K562 (cell line): ENCODE data around the gene CCL5. TPM values are rescaled to one million over a fixed set of nuclear protein-coding genes. Genes with fewer than 3 reads are reported as not detected.

Source experiments
- ATAC-seq: fragments of 200-7000 bp; cut with Tn5 transposase; 3 replicates; pipeline ENCODE4 v1.9.1; 2020; ENCODE audit warnings: moderate library complexity
- BruUV-seq: library from RNA; stranded (reverse); fragments of 400-500 nt; replicated peaks from 2 replicates; lab custom pipeline; 2021; lab: Mats Ljungman, UMichigan
- CTCF ChIA-PET: fragments of 300-600 bp; formaldehyde crosslinking; extraction: SDS; loops from one replicate; lab custom pipeline; 2021; ENCODE audit warnings: low intra/inter-chr PET ratio; lab: Yijun Ruan, JAX
- POLR2A ChIA-PET: fragments of 300-600, 350-650 bp; sonication (Branson Sonifier 250); formaldehyde crosslinking; extraction: SDS; loops from one replicate; lab custom pipeline; 2021; ENCODE audit warnings: antibody characterized with exemption, inconsistent platforms; lab: Yijun Ruan, JAX
- DNase-seq, 4 experiments: peaks; one replicate each; pipeline versions ENCODE4 v3.0.0 to v3.0.0-alpha.2; 2011 to 2018; ENCODE audit warnings: low spot score in 3 of 4, mixed read lengths in 3 of 4; ENCODE audit errors: extremely low read depth in 1 of 4
- FAIRE-seq: peaks from 2 replicates; lab custom pipeline; 2011; peaks lifted over from hg19 to GRCh38; lab: Jason Lieb, UNC
- H2AFZ ChIP-seq: 2 replicates; pipeline ENCODE4 v1.6.0; 2011; ENCODE audit warnings: low read depth, low read length, control low read depth, inconsistent platforms
- H3K27ac ChIP-seq: fragments of 200-600 bp; 3 replicates; pipeline ENCODE4 v1.8.0; 2011; ENCODE audit warnings: low read depth, mild to moderate bottlenecking, control low read depth, inconsistent platforms, low read length, moderate library complexity, mixed read lengths; ENCODE audit errors: extremely low read depth
- H3K27me3 ChIP-seq, 2 experiments: fragments of 300-600 bp in 1 of 2; 2 replicates in 1 of 2; 3 replicates in 1 of 2; pipeline versions ENCODE4 v1.6.0 to v1.8.0; 2011; ENCODE audit warnings: inconsistent platforms in 2 of 2, low read length in 2 of 2, mild to moderate bottlenecking in 1 of 2, mixed read lengths in 1 of 2, moderate library complexity in 1 of 2; ENCODE audit not compliant: control insufficient read depth in 2 of 2, insufficient read depth in 2 of 2
- H3K36me3 ChIP-seq: fragments of 300-600 bp; 3 replicates; pipeline ENCODE4 v1.8.0; 2011; ENCODE audit warnings: mild to moderate bottlenecking, low read length, inconsistent platforms; ENCODE audit not compliant: control insufficient read depth, insufficient read depth
- H3K4me1 ChIP-seq, 2 experiments: fragments of 200-600 bp in 1 of 2; replicated peaks in 1 of 2; 2 replicates in 1 of 2; 3 replicates in 1 of 2; pipeline versions ENCODE4 v1.5.1 to v1.8.0; 2011; ENCODE audit warnings: inconsistent platforms in 2 of 2, low read length in 2 of 2, mild to moderate bottlenecking in 1 of 2, mixed read lengths in 1 of 2, moderate library complexity in 1 of 2; ENCODE audit not compliant: control insufficient read depth in 2 of 2, insufficient read depth in 2 of 2
- H3K4me2 ChIP-seq: 2 replicates; pipeline ENCODE4 v1.6.1; 2011; ENCODE audit warnings: low read length, control low read depth, inconsistent platforms, mixed read lengths; ENCODE audit not compliant: insufficient read depth
- H3K4me3 ChIP-seq: fragments of 200-600 bp; sonication (generic), shearing (Covaris generic); 2 replicates; pipeline ENCODE4 v1.5.1; 2016; ENCODE audit warnings: control low read depth, inconsistent platforms
- H3K79me2 ChIP-seq: fragments of 200-600 bp; 3 replicates; pipeline ENCODE4 v1.8.0; 2011; ENCODE audit warnings: low read length, inconsistent platforms; ENCODE audit not compliant: control insufficient read depth, insufficient read depth
- H3K9ac ChIP-seq, 2 experiments: 2 replicates each; pipeline versions ENCODE4 v1.6.0 to v1.6.1; 2011; ENCODE audit warnings: low read depth in 2 of 2, low read length in 2 of 2, control low read depth in 1 of 2, inconsistent platforms in 1 of 2, mild to moderate bottlenecking in 1 of 2, mixed read lengths in 1 of 2; ENCODE audit not compliant: insufficient read depth in 1 of 2
- H3K9me1 ChIP-seq: one replicate; pipeline ENCODE4 v1.6.0; 2011; ENCODE audit warnings: inconsistent platforms, mild to moderate bottlenecking, low read length, moderate library complexity; ENCODE audit not compliant: control insufficient read depth, insufficient read depth
- H3K9me3 ChIP-seq: replicated peaks from 2 replicates; pipeline ENCODE4 v1.5.1; 2011; ENCODE audit warnings: low read depth, low read length, inconsistent platforms; ENCODE audit not compliant: control insufficient read depth, insufficient read depth
- H4K20me1 ChIP-seq: replicated peaks from 2 replicates; pipeline ENCODE4 v1.6.1; 2011; ENCODE audit warnings: low read length, inconsistent platforms, mixed read lengths; ENCODE audit not compliant: control insufficient read depth, insufficient read depth
- BACH1 ChIP-seq: fragments of 200-800 bp; sonication (Bioruptor generic); IDR thresholded peaks from 2 replicates; pipeline ENCODE4 v1.6.1; 2016; ENCODE audit warnings: missing genetic modification characterization, missing compliant biosample characterization
- CXXC5 ChIP-seq: fragments of 250-450 bp; sonication (Bioruptor Pico); IDR thresholded peaks from 2 replicates; pipeline ENCODE4 v1.8.0; 2022; ENCODE audit warnings: inconsistent platforms, mild to moderate bottlenecking, moderate library complexity
- KAT7 ChIP-seq: sonication (generic); formaldehyde crosslinking; IDR thresholded peaks from 2 replicates; pipeline ENCODE4 v1.8.0; 2022; ENCODE audit warnings: missing genetic modification reagents, mild to moderate bottlenecking, borderline replicate concordance
- NFIC ChIP-seq: fragments of 450-650 bp; IDR thresholded peaks from 2 replicates; pipeline ENCODE4 v1.6.1; 2017; ENCODE audit warnings: mild to moderate bottlenecking, inconsistent platforms
- RFX1 ChIP-seq: fragments of 450-650 bp; IDR thresholded peaks from 2 replicates; pipeline ENCODE4 v1.6.1; 2016; ENCODE audit warnings: mild to moderate bottlenecking, moderate library complexity
- TAL1 ChIP-seq: fragments of 450-650 bp; IDR thresholded peaks from 2 replicates; pipeline ENCODE4 v1.6.1; 2016; ENCODE audit warnings: mild to moderate bottlenecking
- TSHZ1 ChIP-seq: fragments of 250-450 bp; sonication (Bioruptor Pico); IDR thresholded peaks from 2 replicates; pipeline ENCODE4 v1.4.0; 2020; ENCODE audit warnings: mild to moderate bottlenecking, moderate library complexity
- ZBTB5 ChIP-seq: fragments of 450-650 bp; IDR thresholded peaks from 2 replicates; pipeline ENCODE4 v1.6.1; 2017; ENCODE audit warnings: antibody characterized with exemption
- WGBS: fragments of 100-300 bp; shearing (Covaris generic); methylation state at CpG from one replicate; pipeline ENCODE4 v1.1.6; 2016; ENCODE audit warnings: low coverage, mixed read lengths; ENCODE audit not compliant: insufficient coverage; ENCODE audit errors: missing lambda C conversion rate; 5-methylcytosine and 5-hydroxymethylcytosine counted together
- in situ Hi-C: fragments of 300-500 bp; cut with MboI; formaldehyde crosslinking; loops from 4 replicates; pipeline ENCODE4 v1.15.0; 2018; ENCODE audit warnings: inconsistent platforms, mixed read lengths
- intact Hi-C: fragments of 100-400 bp; cut with micrococcal nuclease; formaldehyde crosslinking; loops from 2 replicates; pipeline ENCODE4 v1.14.2; 2022
- polyA plus RNA-seq, 8 experiments: library from polyadenylated mRNA; depleted of rRNA in 4 of 8; stranded (reverse) in 5 of 8; unstranded in 3 of 8; fragments of >200 nt; fragmentation: Nextera tagmentation in 2 of 8; fragmentation: Illumina TruSeq in 1 of 8; extraction: Ambion mirVana in 2 of 8; extraction: Trizol in 1 of 8; gene quantifications; 2 replicates each; pipeline versions ENCODE4 v1.2.1 to v1.2.3, GENCODE V29; 2011 to 2014; ENCODE audit warnings: inconsistent platforms in 1 of 8, missing spikeins in 1 of 8
- total RNA-seq, 7 experiments: library from RNA; depleted of rRNA in 6 of 7; stranded (reverse); fragments of >200 nt in 6 of 7; fragmentation: Illumina TruSeq in 2 of 7; extraction: Trizol in 2 of 7; gene quantifications; 2 replicates each; pipeline versions ENCODE4 v1.2.1 to v1.2.3, GENCODE V29; 2011 to 2021; ENCODE audit warnings: low replicate concordance in 1 of 7

The CCL5 gene
- total and polyA plus RNA-seq, 9 of the 15 experiments (the other 6 are each of a cell fraction or from before 2014, with no cell fraction given): 0.18 to 0.59 (median 0.45) TPM; not detected in 1

GRCh38 chr17:35864853-35865252 lies 15.3 kb downstream of the CCL5 start:
- H4K20me1 ChIP-seq: no peaks in the 10 kb centered on the region
- no peak overlapping the region for H3K9ac ChIP-seq
- H2AFZ ChIP-seq: no peak overlapping the region
- no TSS peak for BruUV-seq
- 10% methylated on average over 6 of the region's 7 CpGs for WGBS
- H3K36me3 ChIP-seq: no peaks in the 10 kb centered on the region
- no peak overlapping the region for H3K4me3 ChIP-seq
- no peaks in the 10 kb centered on the region for H3K9me3 ChIP-seq
- no peak overlapping the region for H3K27ac ChIP-seq
- H3K9me1 ChIP-seq: no peaks in the 10 kb centered on the region
- POLR2A ChIA-PET: interaction anchor here (0.6 to 1.8 kb wide), 11 partner anchors 9 to 184 kb away, joined by 3 to 5 read pairs (median 3); partner anchors contain the start of genes CCL5 and TAF15
- no peaks in the 10 kb centered on the region for H3K27me3 ChIP-seq
- peaks cover 6 to 18% of the 10 kb centered on the region in 2 experiments; a peak in 3 of 5 replicates for H3K4me1 ChIP-seq
- H3K4me2 ChIP-seq: no peak overlapping the region
- intact Hi-C loops: no loop called here
- TF ChIP-seq KAT7 (CRISPR knock-in tag) (no peak), BACH1 (no peak), ZBTB5 (no peak), TSHZ1 (CRISPR knock-in tag) (no peak), NFIC (peak; percentile 48), CXXC5 (CRISPR knock-in tag) (no peak), RFX1 (no peak), TAL1 (no peak)
- TF ChIP-seq, all 486 proteins: peak for 1
- ATAC-seq (peak; percentile 76), FAIRE-seq (no peak), DNase-seq (peak in 1 of 4 experiments; percentile 32)
- no peaks in the 10 kb centered on the region for H3K79me2 ChIP-seq
- CTCF ChIA-PET: no interaction called here
- in situ Hi-C loops: no loop called here
